HUDEP-2 (cell line): ENCODE results near the gene MAGI1.
A peak's percentile ranks its signal among the peaks of the same experiment; 100 is the strongest.
"Not testable (repeated sequence)": the region's sequence is repeated elsewhere in the genome, so short reads cannot be mapped to it uniquely, and the experiment has no call there.

Experiments used
- DNase-seq, 76 experiments: peaks; one replicate each; lab custom pipeline; 2025; ENCODE audit not compliant: unreplicated experiment in 76 of 76; lab: John Stamatoyannopoulos, UW

MAGI1 gene

GRCh38 chr3:65616563-65616962 is 422.2 kb downstream of the MAGI1 start:
- DNase-seq, result no peak

- no peak for DNase-seq
Measured at GRCh38 chr3:65615329-65615728, 423.4 kb downstream of the MAGI1 start.

GRCh38 chr3:65614585-65614984 is 424.1 kb downstream of the MAGI1 start:
- no peak for DNase-seq

- DNase-seq, result not testable (repeated sequence)
Measured at GRCh38 chr3:65607965-65608460, 430.7 kb downstream of the MAGI1 start.

- DNase-seq, result no peak
Measured at GRCh38 chr3:65607101-65607500, 431.6 kb downstream of the MAGI1 start.

- no peak for DNase-seq
Measured at GRCh38 chr3:65605876-65606432, 432.8 kb downstream of the MAGI1 start.

- peak in 19 of 76 experiments; percentile 7 to 71 (median 32) for DNase-seq
Measured at GRCh38 chr3:65604863-65605526, 433.7 kb downstream of the MAGI1 start.

GRCh38 chr3:65603631-65604030 is 435.1 kb downstream of the MAGI1 start:
- DNase-seq, result no peak

- DNase-seq, result no peak
Measured at GRCh38 chr3:65600888-65601287, 437.8 kb downstream of the MAGI1 start.

- no peak for DNase-seq
Measured at GRCh38 chr3:65597952-65598413, 440.7 kb downstream of the MAGI1 start.

GRCh38 chr3:65597226-65597951 is 441.3 kb downstream of the MAGI1 start:
- peak in 1 of 76 experiments; percentile 3 for DNase-seq

- DNase-seq, result peak in 4 of 76 experiments; percentile 6 to 22 (median 20)
Measured at GRCh38 chr3:65596571-65597225, 442.0 kb downstream of the MAGI1 start.

- no peak for DNase-seq
Measured at GRCh38 chr3:65596029-65596300, 442.8 kb downstream of the MAGI1 start.

- DNase-seq, result peak in 3 of 76 experiments; percentile 12 to 30 (median 26)
Measured at GRCh38 chr3:65595222-65596028, 443.3 kb downstream of the MAGI1 start.

- DNase-seq, result no peak
Measured at GRCh38 chr3:65593780-65594752, 444.7 kb downstream of the MAGI1 start.

- no peak for DNase-seq
Measured at GRCh38 chr3:65591313-65591712, 447.4 kb downstream of the MAGI1 start.

- DNase-seq, result no peak
Measured at GRCh38 chr3:65588884-65589283, 449.8 kb downstream of the MAGI1 start.

- DNase-seq, result peak in 36 of 76 experiments; percentile 6 to 82 (median 46)
Measured at GRCh38 chr3:65587650-65588439, 450.9 kb downstream of the MAGI1 start.
